GM21529 (cell line): ENCODE data around the gene HS3ST2.
"Not testable (repeated sequence)": the region's sequence is repeated elsewhere in the genome, so short reads cannot be mapped to it uniquely, and the experiment has no call there.

Source experiments
- ATAC-seq: cut with Tn5 transposase; IDR thresholded peaks from one replicate; pipeline ENCODE4 v1.9.1; 2021; ENCODE audit not compliant: unreplicated experiment

Gene HS3ST2

GRCh38 chr16:22813223-22813947 is 577 bp upstream of the HS3ST2 start:
- no peak for ATAC-seq

GRCh38 chr16:22814711-22815105 is 746 bp downstream of the HS3ST2 start:
- ATAC-seq = no peak

- no peak for ATAC-seq
These were observed 1.9 kb downstream of the HS3ST2 start for GRCh38 chr16:22815863-22816262.

- no peak for ATAC-seq
These were observed 2.5 kb downstream of the HS3ST2 start for GRCh38 chr16:22816475-22816874.

DNA sequence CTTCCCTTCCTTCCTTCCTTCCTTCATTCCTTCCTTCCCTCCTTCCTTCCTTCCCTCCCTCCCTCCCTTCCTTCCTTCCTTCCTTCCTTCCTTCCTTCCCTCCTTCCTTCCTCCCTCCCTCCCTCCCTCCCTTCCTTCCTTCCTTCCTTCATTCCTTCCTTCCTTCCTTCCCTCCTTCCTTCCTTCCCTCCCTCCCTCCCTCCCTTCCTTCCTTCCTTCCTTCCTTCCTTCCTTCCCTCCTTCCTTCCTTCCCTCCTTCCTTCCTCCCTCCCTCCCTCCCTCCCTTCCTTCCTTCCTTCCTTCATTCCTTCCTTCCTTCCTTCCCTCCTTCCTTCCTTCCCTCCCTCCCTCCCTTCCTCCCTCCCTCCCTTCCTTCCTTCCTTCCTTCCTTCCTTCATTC is 4.8 kb downstream of the HS3ST2 start:
- ATAC-seq = not testable (repeated sequence)

DNA sequence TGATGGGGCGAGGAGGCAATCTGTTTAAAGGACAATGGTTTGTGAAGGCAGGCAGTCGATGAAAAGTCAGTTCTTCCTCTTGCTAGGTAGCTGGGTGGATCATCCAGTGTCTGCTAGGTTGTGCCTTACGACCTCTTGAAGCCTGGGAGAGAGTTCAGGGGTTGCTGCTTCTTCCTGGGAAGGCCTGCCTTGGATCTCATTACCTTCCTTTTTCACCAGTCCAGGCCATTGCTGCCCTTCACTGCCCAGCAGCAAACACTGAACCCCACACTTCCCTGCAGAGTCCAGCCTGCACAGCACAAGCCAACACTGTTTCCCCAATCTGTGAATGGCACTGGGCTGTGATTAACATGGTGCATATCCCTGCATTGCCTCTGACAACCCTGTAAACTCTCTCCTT is 24.7 kb downstream of the HS3ST2 start:
- no peak for ATAC-seq

DNA sequence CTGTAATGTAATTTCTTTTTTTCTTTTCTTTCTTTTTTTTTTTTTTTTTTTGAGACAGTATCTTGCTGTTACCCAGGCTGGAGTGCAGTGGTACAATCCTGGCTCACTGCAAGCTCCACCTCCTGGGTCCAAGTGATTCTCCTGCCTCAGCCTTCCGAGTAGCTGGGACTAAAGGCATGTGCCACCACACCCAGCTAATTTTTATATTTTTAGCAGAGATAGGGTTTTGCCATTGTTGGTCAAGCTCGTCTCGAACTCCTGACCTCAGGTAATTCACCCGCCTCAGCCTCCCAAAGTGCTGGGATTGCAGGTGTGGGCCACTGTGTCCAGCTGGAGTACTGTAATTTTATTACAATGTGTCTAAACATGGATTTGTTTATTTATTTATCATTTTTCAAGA is 28.1 kb downstream of the HS3ST2 start:
- not testable (repeated sequence) for ATAC-seq

DNA sequence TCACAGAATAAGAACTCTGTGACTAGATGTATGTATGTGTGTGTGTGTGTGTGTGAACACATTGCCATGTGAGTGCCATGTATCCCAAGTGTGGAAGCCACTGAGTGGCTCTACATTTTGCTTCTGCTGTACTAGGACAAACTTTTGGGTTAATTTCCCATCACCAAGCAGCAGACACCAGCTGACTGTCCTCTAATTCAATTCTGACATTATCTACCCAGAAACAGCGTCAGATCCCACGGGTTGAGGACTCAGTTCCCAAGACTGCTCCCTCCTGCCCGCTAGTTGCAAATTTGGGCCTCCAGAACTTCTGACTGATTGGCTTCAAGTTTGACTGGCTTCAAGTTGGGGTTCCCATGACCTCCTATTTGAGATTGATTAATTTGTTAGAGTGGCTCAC is 29.2 kb downstream of the HS3ST2 start:
- ATAC-seq = no peak

DNA sequence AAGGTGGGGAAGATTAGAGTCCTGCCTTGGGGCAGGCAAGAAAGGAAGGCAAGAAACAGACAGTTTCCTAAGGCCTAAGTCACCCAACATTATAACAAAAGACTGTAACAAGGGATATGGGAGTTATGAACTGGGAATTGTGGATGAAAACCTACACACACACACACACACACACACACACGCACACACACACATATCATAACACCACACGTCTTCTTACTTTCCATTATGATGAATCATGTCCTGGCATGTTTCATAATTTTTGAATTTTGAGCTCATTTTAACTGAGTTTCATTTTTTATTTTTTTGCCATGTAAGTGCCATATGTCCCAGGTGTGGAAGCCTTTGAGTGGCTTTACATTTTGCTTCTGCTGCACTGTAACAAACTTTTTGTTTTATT is 29.9 kb downstream of the HS3ST2 start:
- no peak for ATAC-seq

GRCh38 chr16:22844416-22844815 is 30.5 kb downstream of the HS3ST2 start:
- no peak for ATAC-seq

DNA sequence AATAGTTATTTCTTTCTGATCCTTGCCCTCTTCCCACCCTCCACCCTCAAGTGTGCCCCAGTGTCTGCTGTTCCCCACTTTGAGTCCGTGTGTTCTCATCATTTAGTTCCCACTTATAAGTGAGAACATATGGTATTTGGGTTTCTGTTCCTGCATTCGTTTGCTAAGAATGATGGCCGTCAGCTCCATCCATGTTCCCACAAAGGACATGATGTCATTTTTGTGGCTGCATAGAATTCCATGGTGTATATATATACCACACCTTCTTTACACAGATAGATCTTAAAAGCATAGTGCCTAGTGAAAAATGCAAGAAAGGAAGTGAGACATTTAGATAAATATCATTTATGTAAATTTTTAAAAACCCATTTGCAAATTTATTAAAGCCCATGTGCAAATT is 33.1 kb downstream of the HS3ST2 start:
- no peak for ATAC-seq

- no peak for ATAC-seq
These were observed 33.7 kb downstream of the HS3ST2 start for GRCh38 chr16:22847690-22848089.

DNA sequence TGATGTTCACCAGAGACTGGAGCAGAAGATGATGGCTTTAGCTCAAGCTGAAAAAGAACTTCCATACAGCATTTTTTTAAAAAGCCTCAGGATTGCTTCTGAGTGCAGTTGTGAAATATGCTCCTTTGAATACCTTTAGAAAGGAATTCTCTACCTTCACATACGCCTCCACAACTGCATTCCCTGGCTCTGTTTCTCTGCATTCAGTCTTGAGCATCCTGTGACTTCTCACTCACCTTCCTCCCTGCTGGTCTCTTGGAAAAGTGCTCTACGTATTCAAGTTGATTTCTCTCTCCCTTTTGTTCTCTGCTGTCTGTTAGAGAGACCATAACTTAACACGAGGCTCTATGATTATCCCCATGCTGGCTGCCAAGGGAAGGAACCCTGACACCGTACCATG is 34.5 kb downstream of the HS3ST2 start:
- no peak for ATAC-seq

DNA sequence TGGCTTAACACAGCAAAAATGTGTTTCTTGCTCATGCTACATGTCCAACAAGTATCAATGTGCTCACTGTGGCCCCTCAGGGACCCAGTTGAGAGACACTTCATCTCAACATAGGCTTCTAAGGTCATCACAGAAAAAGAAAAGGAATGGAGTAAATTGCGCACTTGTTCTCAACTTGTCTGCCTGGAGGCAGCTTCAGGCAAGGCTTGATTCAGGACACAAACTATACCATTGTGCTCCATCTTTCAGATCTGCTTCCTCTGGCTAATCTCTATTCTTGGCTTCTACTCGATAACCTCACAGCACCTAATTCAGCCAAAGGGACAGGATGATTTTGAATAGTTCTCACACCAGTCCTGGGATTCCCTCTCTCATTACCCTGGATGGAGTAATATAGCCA is 35.6 kb downstream of the HS3ST2 start:
- no peak for ATAC-seq

- ATAC-seq = no peak
These were observed 41.3 kb downstream of the HS3ST2 start for GRCh38 chr16:22855231-22855630.

GRCh38 chr16:22857296-22858025 is 43.5 kb downstream of the HS3ST2 start:
- ATAC-seq = no peak

- ATAC-seq = no peak
These were observed 46.0 kb downstream of the HS3ST2 start for GRCh38 chr16:22859925-22860324.

- no peak for ATAC-seq
These were observed 47.6 kb downstream of the HS3ST2 start for GRCh38 chr16:22861580-22861979.

DNA sequence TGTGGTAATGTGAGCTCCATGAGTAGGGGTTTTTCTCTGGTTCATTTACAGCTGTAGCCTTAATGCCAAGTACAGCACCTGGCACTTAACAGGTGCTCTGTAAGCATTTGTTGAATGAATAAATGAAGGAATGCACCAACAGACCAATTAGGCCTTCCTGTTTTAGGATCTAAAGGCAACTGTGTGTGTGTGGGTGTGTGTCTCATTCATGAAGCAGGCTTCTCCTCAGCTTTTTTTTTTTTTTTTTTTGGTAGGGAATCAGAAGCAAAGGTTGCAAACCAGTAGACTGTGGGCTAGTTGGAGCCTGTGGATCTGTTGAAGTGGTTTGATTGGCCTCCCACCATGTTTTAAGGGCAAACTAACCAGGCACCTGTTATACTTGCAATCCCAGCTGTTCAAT is 48.1 kb downstream of the HS3ST2 start:
- no peak for ATAC-seq

DNA sequence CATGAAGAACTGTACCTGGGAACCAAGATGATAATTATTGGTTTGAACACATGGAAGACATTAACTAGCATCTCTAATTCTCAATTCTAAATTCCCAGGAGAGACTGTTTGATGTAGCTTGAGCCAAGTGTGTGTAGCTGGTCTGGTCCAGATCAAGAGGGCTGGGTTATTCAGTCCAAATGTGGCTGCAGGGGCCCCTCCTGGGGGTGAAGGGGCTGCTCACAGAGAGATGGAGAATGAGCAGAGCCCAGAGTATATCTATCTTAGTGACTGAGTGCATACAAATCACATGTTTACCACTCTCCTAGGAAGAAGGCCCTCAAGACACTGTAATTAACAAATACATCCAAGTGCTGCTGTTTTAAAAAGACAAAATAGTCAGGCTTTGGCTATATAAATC is 50.4 kb downstream of the HS3ST2 start:
- no peak for ATAC-seq

DNA sequence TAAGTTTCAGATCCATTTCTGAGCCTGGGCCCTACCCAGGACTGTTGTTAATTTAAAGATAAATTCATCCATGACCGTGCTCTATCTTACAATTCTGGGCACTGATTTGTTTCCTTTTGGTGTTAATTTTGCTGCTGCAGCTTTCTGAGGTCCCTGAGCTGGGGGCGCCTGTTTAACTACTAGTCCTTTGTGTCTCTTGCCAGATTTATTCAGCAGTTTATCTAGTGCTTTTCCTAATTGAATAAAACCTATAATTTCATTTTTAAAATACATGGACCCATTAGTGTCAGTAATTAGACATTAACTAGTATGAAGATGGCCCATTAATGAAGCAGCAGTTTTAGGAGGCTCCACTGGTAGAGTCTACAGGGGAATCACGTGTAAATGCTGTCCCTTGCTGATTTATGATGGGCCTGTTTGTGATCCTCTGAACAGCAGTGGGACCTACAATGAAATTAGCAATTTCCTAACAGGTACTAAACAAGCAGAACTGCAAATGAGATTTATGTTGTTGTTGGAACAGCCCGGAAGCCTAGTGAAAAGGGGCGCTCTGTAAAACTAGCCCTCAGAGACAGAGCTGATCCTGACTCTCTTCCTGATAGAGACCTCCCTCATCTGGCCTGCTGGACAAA is 54.7 kb downstream of the HS3ST2 start:
- no peak for ATAC-seq

GRCh38 chr16:22871861-22872260 is 57.9 kb downstream of the HS3ST2 start:
- no peak for ATAC-seq
